SK-N-MC (cell line): ENCODE data around the gene TTLL11.

Experiments
- EZH2 ChIP-seq: fragments of 200-600 bp; sonication (generic); IDR thresholded peaks from one replicate; pipeline ENCODE4 v1.6.1; 2017; ENCODE audit warnings: antibody characterized with exemption
- POLR2AphosphoS5 ChIP-seq: IDR thresholded peaks from 2 replicates; pipeline ENCODE4 v1.6.1; 2012; ENCODE audit warnings: mild to moderate bottlenecking, low read depth, low read length, borderline replicate concordance

GRCh38 chr9:121889990-121890563, 203.0 kb downstream of the TTLL11 start:
- no peak for TF ChIP-seq EZH2
- TF ChIP-seq POLR2AphosphoS5: no peak
